ENCODE results near the gene WDR45. TPM values are rescaled to one million over a fixed set of nuclear protein-coding genes. Genes with fewer than 3 reads are reported as not detected.

Gene WDR45
- total and polyA plus RNA-seq, 2 donors, result 27.3 to 103 TPM

DNA sequence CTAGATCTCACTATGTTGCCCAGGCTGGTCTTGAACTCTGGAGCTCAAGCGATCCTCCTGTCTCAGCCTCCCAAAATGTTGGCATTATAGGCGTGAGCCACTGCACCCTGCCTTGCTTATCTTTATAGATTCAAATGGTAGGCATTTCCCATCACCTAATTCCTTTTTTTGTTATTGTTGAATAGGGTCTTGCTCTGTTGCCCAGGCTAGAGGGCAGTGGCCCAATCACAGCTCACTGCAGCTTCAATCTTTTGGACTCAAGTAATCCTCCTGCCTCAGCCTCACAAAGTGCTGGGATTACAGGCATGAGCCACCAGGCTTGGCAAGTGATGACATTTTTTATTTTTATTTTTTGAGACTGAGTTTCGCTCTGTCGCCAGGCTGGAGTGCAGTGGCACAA, 16.7 kb upstream of the WDR45 start:
- Histone ChIP-seq H3K36me3 (ENCODE audit: control insufficient read depth in 2 of 2, insufficient read depth in 2 of 2, low read length in 1 of 2) (no peaks in the 10 kb centered on the region), H3K9me3 (ENCODE audit: control insufficient read depth in 2 of 2, insufficient read depth in 1 of 2, low read length in 1 of 2) (peaks cover 0 to 9% of the 10 kb centered on the region in 2 donors), H3K4me1 (ENCODE audit: control insufficient read depth in 2 of 2, insufficient read depth in 2 of 2, low read length in 2 of 2) (peaks cover 0 to 3% of the 10 kb centered on the region in 2 donors), H3K27ac (ENCODE audit: low read depth in 1 of 2, low read length in 1 of 2) (no peak overlapping the region), H3K27me3 (ENCODE audit: control insufficient read depth in 2 of 2, insufficient read depth in 1 of 2, low read length in 1 of 2) (no peaks in the 10 kb centered on the region), H3K4me3 (ENCODE audit: low read length in 2 of 2) (no peak overlapping the region)
- WGBS, result 99% methylated on average over 4 of the region's 4 CpGs
- no peak for DNase-seq (ENCODE audit: low read depth in 6 of 9, low spot score in 9 of 9)

DNA sequence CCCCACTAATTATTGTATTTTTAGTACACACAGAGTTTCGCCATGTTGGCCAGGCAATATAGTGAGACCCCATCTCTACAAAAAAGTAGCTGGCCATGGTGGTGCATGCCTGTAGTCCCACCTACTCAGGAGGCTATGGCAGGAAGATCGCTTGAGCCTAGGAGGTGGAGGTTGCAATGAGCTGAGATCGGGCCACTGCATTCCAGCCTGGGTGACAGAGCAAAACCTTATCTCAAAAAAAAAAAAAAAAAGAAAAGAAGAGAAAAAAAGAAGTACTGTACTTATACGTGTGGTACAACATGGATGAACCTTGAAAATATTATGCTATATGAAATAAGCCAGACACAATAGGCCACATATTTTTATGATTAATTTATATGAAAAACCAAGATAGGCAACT, 9.9 kb upstream of the WDR45 start:
- no peaks in the 10 kb centered on the region for H3K27me3 ChIP-seq (ENCODE audit: control insufficient read depth in 2 of 2, insufficient read depth in 1 of 2, low read length in 1 of 2)
- H3K4me1 ChIP-seq (ENCODE audit: control insufficient read depth in 2 of 2, insufficient read depth in 2 of 2, low read length in 2 of 2), result no peaks in the 10 kb centered on the region
- WGBS, result 99% methylated on average over 4 of the region's 4 CpGs
- no peak for DNase-seq (ENCODE audit: low read depth in 6 of 9, low spot score in 9 of 9)
- H3K27ac ChIP-seq (ENCODE audit: low read depth in 1 of 2, low read length in 1 of 2), result no peak overlapping the region
- H3K9me3 ChIP-seq (ENCODE audit: control insufficient read depth in 2 of 2, insufficient read depth in 1 of 2, low read length in 1 of 2), result no peaks in the 10 kb centered on the region
- no peaks in the 10 kb centered on the region for H3K36me3 ChIP-seq (ENCODE audit: control insufficient read depth in 2 of 2, insufficient read depth in 2 of 2, low read length in 1 of 2)
- H3K4me3 ChIP-seq (ENCODE audit: low read length in 2 of 2), result no peak overlapping the region

DNA sequence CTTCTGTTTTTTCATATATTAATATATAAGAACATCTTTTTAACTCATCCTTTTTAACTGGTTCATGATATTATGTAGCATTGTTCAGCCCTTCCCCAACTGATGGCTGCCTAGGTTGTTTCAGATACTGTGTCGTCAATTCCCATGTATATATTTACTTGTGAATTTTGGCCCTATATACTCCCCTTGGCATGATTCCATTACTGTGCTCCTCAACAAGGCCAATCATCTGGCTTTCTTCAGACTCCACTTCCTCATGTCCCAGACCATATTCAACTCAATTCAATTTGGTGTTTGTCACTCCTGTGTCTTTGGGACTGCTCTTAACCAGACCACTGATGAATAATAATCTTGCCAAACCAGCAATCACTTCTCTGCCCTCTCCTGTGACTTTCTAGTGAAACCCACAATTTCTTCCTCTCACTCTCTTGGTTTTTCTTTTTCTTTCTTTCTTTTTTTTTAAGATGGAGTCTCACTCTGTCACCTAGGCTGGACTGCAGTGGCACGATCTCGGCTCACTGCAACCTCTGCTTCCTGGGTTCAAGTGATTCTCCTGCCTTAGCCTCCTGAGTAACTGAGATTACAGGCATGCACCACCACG, 2.7 kb upstream of the WDR45 start:
- H3K27me3 ChIP-seq (ENCODE audit: control insufficient read depth in 2 of 2, insufficient read depth in 1 of 2, low read length in 1 of 2), result no peaks in the 10 kb centered on the region

DNA sequence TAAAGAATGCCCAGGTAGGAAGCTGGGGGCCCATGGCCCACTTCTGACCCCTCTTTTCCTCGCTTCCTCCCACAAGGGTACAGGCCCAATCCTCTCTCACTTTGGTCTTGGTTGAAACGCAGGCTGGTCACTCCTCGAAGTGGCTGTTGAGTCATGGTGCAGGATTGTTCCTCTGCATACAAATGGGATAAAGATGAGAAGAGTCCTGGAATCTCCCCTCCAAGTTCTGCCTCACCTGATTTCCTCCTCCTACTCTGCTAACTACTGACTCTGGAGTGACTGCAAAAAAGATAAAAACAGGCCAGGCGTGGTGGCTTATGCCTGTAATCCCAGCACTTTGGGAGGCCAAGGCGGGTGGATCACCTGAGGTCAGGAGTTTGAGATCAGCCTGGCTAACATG, 1.7 kb downstream of the WDR45 start:
- no peak for DNase-seq (ENCODE audit: low read depth in 6 of 9, low spot score in 9 of 9)
- 96% methylated on average over 5 of the region's 5 CpGs for WGBS
- H3K4me3 ChIP-seq (ENCODE audit: low read length in 2 of 2), result no peak overlapping the region
- H3K4me1 ChIP-seq (ENCODE audit: control insufficient read depth in 2 of 2, insufficient read depth in 2 of 2, low read length in 2 of 2), result peaks cover 7 to 17% of the 10 kb centered on the region in 2 donors
- peaks cover 0 to 17% of the 10 kb centered on the region in 2 donors for H3K9me3 ChIP-seq (ENCODE audit: control insufficient read depth in 2 of 2, insufficient read depth in 1 of 2, low read length in 1 of 2)
- H3K36me3 ChIP-seq (ENCODE audit: control insufficient read depth in 2 of 2, insufficient read depth in 2 of 2, low read length in 1 of 2), result peaks cover 9 to 17% of the 10 kb centered on the region in 2 donors
- no peaks in the 10 kb centered on the region for H3K27me3 ChIP-seq (ENCODE audit: control insufficient read depth in 2 of 2, insufficient read depth in 1 of 2, low read length in 1 of 2)
- H3K27ac ChIP-seq (ENCODE audit: low read depth in 1 of 2, low read length in 1 of 2), result no peak overlapping the region

More for the DNA sequence above, 2.7 kb upstream of the WDR45 start:
- DNase-seq (ENCODE audit: low read depth in 6 of 9, low spot score in 9 of 9), result no peak
- H3K36me3 ChIP-seq (ENCODE audit: control insufficient read depth in 2 of 2, insufficient read depth in 2 of 2, low read length in 1 of 2), result peaks cover 4 to 5% of the 10 kb centered on the region in 2 donors
- H3K4me3 ChIP-seq (ENCODE audit: low read length in 2 of 2), result no peak overlapping the region
- H3K9me3 ChIP-seq (ENCODE audit: control insufficient read depth in 2 of 2, insufficient read depth in 1 of 2, low read length in 1 of 2), result peaks cover 0 to 8% of the 10 kb centered on the region in 2 donors
- 93% methylated on average over 4 of the region's 4 CpGs for WGBS
- H3K4me1 ChIP-seq (ENCODE audit: control insufficient read depth in 2 of 2, insufficient read depth in 2 of 2, low read length in 2 of 2), result peaks cover 4 to 7% of the 10 kb centered on the region in 2 donors
- no peak overlapping the region for H3K27ac ChIP-seq (ENCODE audit: low read depth in 1 of 2, low read length in 1 of 2)

DNA sequence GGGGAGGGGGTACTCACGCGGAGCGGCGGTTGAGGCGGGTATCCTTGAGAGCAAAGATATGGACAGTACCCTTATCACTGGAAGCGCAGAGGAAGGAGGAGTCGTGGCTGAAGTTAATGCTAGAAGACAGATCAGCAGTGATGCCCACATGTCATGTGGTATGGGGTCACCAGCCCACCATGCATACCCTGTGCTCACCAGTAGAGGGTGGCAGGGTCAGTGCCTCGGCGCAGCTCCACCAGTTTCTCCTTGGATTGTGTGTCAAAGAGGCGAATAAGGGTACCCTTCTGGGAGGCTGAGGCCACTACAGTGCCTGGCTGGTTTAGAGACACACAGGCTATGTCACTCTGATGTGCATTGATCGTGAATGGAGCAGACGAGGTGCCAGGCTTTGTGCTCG, 4.3 kb downstream of the WDR45 start:
- Histone ChIP-seq H3K27ac (ENCODE audit: low read depth in 1 of 2, low read length in 1 of 2) (no peak overlapping the region), H3K36me3 (ENCODE audit: control insufficient read depth in 2 of 2, insufficient read depth in 2 of 2, low read length in 1 of 2) (peaks cover 9 to 17% of the 10 kb centered on the region in 2 donors), H3K4me1 (ENCODE audit: control insufficient read depth in 2 of 2, insufficient read depth in 2 of 2, low read length in 2 of 2) (peaks cover 8 to 22% of the 10 kb centered on the region in 2 donors), H3K9me3 (ENCODE audit: control insufficient read depth in 2 of 2, insufficient read depth in 1 of 2, low read length in 1 of 2) (peaks cover 0 to 17% of the 10 kb centered on the region in 2 donors), H3K4me3 (ENCODE audit: low read length in 2 of 2) (no peak overlapping the region), H3K27me3 (ENCODE audit: control insufficient read depth in 2 of 2, insufficient read depth in 1 of 2, low read length in 1 of 2) (peaks cover 0 to 3% of the 10 kb centered on the region in 2 donors)
- WGBS, result 98% methylated on average over 13 of the region's 13 CpGs
- DNase-seq (ENCODE audit: low read depth in 6 of 9, low spot score in 9 of 9), result no peak

DNA sequence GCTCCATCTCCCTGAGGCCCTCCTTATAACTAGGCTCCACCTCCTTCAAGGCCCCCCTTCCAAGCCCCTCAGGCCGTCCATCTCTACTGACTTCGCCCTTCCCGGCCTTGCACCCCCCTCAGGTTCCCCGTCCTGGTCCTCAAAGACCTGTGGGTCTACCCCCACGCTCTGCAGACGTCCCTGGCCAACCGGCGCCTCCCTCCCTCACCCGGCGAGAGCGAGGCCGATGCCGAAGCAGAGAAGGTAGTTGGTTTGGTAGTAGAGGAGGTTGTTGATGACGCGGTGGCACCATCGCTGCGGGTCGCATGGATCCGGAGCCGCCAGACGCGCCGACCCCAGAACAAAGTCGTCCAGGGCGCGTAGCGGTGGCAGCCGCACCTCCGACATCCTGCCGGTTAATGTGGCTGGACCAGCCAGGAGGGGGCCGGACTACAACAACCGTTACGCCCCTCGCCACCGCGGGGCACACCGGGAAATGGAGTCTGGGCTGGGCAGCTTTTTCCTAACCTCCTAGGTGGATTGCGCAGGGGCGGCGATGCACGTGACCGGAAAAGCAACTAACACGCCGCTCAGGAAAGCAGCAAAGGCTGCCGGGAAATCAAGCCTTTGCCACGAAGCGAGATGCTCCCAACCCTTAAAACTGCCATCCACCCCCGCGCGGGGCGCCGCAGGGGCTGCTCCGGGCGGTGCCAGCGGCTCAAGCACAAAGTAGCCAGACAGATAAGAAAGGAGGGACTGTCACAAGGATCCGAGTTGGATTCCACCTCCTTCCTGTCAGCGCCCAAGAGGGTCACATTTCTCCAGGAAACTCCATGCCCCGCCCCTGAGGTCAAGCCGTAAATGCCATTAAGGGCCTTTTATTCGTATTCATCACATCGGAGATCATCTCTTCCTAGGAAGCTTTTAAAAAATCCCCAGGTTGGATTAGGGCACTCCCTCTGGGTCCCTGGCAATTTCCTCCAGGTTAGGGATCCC, 5.8 kb downstream of the WDR45 start, which contains the start of gene PRAF2:
PRAF2 (minus strand) TSS at position 402 of the 975 bp plus-strand sequence; CDS start at position 387, 15 bp downstream.
- Histone ChIP-seq H3K4me3 (ENCODE audit: low read length in 2 of 2) (peak within 1 kb of the TSS; percentile 55 to 68), H3K4me1 (ENCODE audit: control insufficient read depth in 2 of 2, insufficient read depth in 2 of 2, low read length in 2 of 2) (peaks cover 7 to 17% of the 10 kb centered on the region in 2 donors), H3K27me3 (ENCODE audit: control insufficient read depth in 2 of 2, insufficient read depth in 1 of 2, low read length in 1 of 2) (peaks cover 0 to 3% of the 10 kb centered on the region in 2 donors), H3K36me3 (ENCODE audit: control insufficient read depth in 2 of 2, insufficient read depth in 2 of 2, low read length in 1 of 2) (peaks cover 9 to 17% of the 10 kb centered on the region in 2 donors), H3K9me3 (ENCODE audit: control insufficient read depth in 2 of 2, insufficient read depth in 1 of 2, low read length in 1 of 2) (peaks cover 0 to 10% of the 10 kb centered on the region in 2 donors), H3K27ac (ENCODE audit: low read depth in 1 of 2, low read length in 1 of 2) (peak within 1 kb of the TSS; percentile 73 to 80)
- 3% methylated on average over 61 of the region's 61 CpGs for WGBS
- peak; percentile 66 to 95 (median 85) for DNase-seq (ENCODE audit: low read depth in 6 of 9, low spot score in 9 of 9)

DNA sequence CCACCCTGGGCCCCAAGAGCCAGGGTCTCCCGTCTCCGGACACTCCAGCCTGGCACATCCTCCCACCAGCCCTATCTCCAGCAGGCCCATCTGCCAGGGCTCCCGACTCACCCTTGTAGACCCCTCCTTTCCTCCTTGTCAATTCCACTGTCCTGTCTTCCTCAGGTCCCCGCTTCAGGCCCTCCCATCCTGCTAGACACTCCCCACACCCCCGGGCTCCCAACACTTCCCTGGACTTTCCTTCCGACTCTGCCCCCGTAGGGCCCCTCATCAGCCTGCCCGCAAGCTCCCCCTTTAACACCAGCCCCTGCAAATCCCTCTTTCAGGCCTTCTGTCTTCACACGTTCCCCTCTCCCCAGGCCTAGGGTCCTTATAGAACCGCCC, 7.0 kb downstream of the WDR45 start:
- Histone ChIP-seq H3K4me1 (ENCODE audit: control insufficient read depth in 2 of 2, insufficient read depth in 2 of 2, low read length in 2 of 2) (peaks cover 4 to 16% of the 10 kb centered on the region in 2 donors), H3K27ac (ENCODE audit: low read depth in 1 of 2, low read length in 1 of 2) (no peak overlapping the region), H3K9me3 (ENCODE audit: control insufficient read depth in 2 of 2, insufficient read depth in 1 of 2, low read length in 1 of 2) (peaks cover 0 to 10% of the 10 kb centered on the region in 2 donors), H3K4me3 (ENCODE audit: low read length in 2 of 2) (peak overlapping the region; percentile 55 to 68), H3K36me3 (ENCODE audit: control insufficient read depth in 2 of 2, insufficient read depth in 2 of 2, low read length in 1 of 2) (peaks cover 9 to 16% of the 10 kb centered on the region in 2 donors), H3K27me3 (ENCODE audit: control insufficient read depth in 2 of 2, insufficient read depth in 1 of 2, low read length in 1 of 2) (peaks cover 0 to 3% of the 10 kb centered on the region in 2 donors)
- 85% methylated on average over 10 of the region's 10 CpGs for WGBS
- DNase-seq (ENCODE audit: low read depth in 6 of 9, low spot score in 9 of 9), result no peak

DNA sequence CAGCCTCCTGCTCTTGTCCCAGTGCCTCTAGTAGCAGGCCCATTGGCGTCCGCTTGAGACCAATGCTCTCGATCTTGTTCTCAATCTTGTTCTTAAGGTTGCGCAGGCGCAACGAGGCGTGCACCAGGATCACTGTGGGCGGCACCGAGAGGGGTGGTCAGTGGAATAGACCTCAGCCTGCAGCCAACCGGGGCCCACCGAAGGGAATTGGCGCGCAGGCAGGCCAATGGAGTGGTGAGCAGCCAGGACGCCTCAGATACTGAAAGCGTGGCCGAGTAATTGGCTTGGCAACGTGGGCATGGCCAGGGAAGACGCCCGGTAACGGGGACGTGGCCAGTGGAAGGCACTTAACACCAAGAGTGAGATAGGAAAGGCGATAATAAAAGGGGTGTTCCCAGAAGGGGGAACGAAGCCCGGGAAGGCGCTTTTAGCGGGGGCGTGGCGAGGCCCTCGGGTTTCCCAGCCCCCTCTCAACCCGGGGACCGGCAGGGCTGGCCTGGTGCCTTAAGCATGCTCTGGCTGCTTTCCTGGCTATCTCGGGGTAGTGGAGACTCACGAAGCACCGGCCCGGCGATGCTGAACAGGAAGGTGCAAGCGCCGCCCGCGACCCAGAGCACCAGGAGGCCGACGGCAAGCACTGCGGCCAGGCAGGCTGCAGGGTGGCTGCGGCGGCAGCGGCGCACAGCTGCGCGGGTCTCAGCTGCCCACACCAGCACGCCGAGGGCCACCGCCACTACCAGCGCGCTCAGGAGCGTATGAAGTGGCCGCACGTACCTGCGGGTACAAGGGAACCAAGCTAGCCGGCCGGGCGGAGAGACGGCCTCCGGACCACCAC, 7.6 kb downstream of the WDR45 start:
- Histone ChIP-seq H3K4me1 (ENCODE audit: control insufficient read depth in 2 of 2, insufficient read depth in 2 of 2, low read length in 2 of 2) (peaks cover 4 to 16% of the 10 kb centered on the region in 2 donors), H3K36me3 (ENCODE audit: control insufficient read depth in 2 of 2, insufficient read depth in 2 of 2, low read length in 1 of 2) (peaks cover 5 to 10% of the 10 kb centered on the region in 2 donors), H3K4me3 (ENCODE audit: low read length in 2 of 2) (no peak overlapping the region), H3K27me3 (ENCODE audit: control insufficient read depth in 2 of 2, insufficient read depth in 1 of 2, low read length in 1 of 2) (peaks cover 0 to 3% of the 10 kb centered on the region in 2 donors), H3K9me3 (ENCODE audit: control insufficient read depth in 2 of 2, insufficient read depth in 1 of 2, low read length in 1 of 2) (peaks cover 0 to 10% of the 10 kb centered on the region in 2 donors), H3K27ac (ENCODE audit: low read depth in 1 of 2, low read length in 1 of 2) (no peak overlapping the region)
- 84% methylated on average over 63 of the region's 63 CpGs for WGBS
- DNase-seq (ENCODE audit: low read depth in 6 of 9, low spot score in 9 of 9), result no peak
